Measurements from ENCODE around the gene LRP8.

LRP8 gene

DNA sequence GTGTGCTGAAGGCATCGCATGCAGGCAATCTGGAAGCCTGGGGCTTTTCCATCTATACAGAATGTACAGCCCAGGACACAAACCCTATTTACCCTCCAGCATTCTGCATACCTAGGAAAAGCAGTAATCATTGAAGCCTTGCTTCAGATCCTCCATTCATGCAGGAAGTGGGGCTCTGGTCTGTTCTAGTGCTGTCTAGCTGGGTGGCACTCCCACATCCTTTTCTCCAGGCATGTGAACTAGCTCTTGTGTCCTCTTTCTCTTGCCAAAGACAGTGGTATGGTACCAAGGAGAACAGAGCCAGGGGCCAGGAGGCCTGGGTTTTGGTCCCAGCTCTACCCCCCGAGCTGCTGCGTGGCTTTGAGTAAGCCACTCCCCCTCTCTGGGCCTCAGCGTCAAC is 21.7 kb downstream of the LRP8 start:
- no peak for DNase-seq (ENCODE audit: low read depth in 2 of 2)

DNA sequence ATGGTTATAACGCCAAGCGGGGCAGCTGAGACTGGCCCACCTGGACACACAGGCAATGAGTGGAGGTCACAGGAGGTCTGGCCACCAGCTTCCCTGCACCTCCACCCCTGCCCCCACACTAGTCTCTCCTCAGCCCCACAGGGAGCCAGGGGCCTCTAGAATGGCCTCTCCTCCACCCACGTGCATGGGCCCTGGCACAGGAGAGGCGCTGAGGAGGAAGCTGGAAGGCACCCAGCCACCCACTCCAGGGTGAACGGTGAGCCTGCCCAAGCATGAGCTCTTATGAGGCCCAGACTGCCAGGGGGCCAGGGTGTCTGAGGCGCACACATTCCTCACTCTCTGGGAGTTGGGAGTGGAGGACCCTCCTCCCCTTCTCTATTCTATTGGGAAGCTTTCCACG is 22.2 kb downstream of the LRP8 start:
- no peak for DNase-seq (ENCODE audit: low read depth in 2 of 2)

DNA sequence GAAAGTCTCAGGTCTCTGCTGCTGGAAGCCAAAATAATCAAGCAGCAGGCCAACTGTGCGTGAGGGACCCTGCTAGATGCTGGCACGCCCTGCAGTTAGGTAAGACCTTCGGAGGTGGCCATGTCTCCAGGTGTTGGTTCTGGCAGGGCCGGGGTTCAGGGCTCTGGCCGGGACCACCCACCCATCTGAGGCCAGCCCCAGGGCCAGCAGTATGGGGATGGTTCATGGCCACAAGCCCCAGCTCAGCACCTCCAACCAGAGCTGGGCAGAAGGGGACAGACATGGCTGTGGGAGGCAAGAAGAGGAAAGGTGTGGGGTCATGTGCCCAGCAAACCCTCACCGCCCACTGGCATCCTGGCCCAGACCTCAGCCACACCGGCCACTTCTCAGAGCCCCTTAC is 23.3 kb downstream of the LRP8 start:
- DNase-seq (ENCODE audit: low read depth in 2 of 2), result no peak

DNA sequence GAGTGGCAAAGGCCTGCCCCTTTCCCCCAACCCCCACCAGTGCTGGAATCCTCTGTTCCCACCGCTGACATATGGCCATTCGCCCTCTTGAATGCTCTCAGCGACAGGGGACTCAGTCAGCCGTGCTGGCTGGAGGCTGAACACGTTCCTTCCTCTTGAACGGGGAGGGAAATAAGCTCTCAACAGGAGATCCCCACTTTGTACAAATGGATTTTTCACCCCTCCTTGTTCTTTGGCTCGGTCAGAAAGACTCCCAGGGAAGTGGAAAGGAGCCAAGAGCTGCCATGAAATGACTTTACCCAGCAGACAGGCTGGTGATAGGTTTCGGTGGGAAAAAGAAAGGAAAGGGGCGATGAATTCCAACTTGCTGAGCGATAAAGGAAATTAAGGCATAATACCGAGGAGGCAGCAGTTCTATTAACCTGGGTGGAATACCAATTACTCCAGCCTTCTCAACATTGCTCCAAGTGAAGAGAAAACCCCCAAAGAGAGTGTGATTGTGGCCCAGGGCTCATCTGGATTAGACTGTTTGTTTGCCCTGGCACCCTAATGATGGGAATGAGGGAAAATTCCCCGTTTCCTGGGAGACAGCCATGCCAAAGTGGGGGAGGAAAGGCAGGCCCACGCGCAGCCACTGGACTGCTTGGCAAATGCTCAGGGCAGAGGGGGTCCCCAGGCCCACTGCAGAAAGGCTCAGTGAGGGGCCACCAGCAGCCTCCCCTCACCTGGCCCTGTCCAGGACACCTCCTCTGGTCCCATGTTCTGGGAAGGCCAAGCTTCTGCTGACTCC is 23.9 kb downstream of the LRP8 start:
- no peak for DNase-seq (ENCODE audit: low read depth in 2 of 2)

DNA sequence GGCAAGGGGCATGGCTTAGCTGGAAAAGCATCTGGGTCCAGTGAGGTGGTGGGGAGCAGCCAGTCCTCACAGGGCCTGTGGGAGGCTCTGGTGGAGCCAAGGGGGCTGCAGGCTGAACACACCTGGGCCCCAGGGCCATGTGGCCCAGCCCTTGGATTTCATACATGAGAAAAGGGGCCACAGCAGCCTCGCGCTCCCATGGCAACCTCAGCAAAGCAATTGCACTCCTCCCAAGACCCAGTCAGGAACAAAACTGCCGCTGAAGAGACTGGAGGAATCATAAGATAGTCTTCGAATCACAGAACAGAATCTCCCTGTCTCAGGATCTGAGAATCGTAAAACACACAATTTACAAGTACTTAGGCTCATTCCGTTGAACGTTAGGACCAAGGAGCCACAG is 24.6 kb downstream of the LRP8 start:
- no peak for DNase-seq (ENCODE audit: low read depth in 2 of 2)

DNA sequence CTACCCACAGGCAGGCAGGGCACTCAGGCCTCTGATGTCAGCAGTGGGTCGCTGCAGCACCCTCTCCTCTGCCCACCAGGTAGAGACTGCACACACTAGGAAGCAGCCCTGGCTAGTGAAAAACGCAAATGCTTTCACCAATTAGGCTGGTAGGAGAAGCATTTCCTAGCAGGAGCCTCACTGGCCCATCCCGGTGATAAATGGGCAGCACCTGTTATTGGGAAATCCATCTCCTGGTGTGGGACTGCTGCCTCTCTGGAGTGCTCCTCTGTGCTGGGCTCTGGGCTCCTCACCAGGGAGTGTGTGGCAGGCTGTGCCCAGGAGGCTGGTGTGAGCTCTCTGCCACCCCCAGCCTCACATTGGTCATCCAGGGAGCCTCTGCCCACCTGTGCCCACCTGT is 28.6 kb downstream of the LRP8 start:
- no peak for DNase-seq (ENCODE audit: low read depth in 2 of 2)

DNA sequence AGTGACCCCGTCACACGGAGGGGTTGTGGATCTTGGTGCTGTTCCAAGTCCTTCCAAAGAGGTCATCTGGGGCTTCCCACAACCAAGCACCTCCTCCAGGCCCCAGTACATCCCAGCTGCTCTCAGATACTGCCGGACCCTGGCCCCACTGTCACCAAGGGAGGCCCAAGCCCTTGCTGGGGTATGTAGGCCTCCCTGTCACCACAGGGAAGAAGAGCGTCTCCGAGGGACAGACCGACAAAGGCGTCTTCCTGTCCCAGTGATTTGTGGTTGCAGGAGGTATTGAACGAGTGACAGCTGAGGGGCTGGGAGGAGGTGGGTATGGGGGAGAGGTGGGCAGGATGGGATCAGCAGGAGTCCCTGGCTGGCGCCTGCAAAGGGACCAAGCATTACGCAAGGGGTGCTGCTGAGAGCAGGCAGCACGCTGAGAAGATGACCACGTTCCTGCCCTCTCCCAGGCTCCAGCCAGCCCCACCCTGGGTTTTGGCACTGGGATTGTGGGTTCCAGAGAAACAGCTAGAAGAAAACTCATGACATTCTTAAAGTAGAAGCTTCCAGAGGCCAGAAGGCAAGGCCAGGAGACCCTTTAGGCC is 29.7 kb downstream of the LRP8 start:
- no peak for DNase-seq (ENCODE audit: low read depth in 2 of 2)

DNA sequence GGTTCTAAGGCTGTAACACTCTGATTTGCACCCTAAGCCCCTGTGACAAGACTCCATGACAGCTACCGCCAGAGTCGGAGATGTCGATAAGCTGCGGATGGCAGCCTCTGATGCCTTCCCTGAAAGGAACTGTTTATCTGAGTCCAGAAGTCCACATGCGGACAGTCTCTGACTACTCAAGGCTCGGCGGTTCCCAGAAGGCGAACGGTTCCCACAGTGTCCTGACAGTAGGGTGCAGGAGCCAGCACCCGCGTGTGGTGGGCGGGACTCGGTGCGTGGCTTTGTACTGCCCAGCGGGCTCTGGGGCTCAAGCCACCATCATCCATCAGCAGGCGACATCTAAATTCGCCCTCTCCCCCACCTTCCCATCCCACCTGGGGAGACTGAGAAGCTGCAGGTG is 30.7 kb downstream of the LRP8 start:
- DNase-seq (ENCODE audit: low read depth in 2 of 2), result no peak

DNA sequence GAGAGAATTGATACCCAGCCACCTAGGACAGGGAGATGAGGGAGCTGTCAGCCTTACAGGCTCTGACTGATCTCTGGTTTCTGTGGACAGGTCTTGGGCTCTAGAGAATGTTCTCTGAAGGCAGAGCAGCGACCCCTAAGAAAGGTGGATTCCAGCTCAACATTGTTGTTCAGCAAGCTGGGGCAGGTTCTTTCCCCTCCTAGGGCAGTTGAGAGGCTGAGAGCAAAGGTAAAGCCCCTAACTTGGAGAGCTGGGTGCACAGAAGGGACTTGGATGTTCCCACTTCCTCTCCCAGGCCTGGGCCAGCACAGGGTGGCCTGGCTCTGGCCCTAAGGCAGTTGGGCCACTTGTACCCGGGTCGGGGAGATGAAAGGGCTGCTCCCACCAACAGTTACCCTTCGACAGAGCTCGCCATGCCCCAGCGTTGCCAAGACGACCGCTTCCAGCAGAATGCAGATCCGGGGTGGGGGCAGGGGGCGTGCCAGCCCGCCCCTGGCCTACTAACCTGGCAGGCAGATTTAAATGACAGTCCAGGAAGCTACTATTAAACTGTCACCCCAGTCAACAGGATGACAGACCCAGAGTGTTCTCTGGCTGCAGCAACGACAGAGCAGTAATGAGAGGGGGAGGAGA is 31.6 kb downstream of the LRP8 start:
- no peak for DNase-seq (ENCODE audit: low read depth in 2 of 2)

DNA sequence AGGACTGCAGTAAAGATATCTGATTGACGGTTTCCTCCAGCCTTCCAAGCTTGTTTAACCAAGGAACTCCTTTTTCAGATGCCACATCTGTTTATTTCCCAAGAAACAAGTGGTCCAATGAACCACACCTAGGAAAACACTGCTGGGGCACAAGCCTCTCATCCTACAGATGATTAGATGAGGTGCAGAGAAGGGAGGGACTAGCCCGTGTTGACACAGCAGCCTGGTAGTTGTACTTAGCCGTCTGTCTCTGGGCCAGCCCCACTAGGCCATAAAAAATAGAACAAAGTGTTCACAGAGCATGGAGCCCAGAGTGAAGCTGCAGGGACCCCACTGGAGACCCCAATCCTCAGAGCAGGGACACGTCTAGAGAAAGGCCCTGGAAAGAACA is 32.1 kb downstream of the LRP8 start:
- no peak for DNase-seq (ENCODE audit: low read depth in 2 of 2)

DNA sequence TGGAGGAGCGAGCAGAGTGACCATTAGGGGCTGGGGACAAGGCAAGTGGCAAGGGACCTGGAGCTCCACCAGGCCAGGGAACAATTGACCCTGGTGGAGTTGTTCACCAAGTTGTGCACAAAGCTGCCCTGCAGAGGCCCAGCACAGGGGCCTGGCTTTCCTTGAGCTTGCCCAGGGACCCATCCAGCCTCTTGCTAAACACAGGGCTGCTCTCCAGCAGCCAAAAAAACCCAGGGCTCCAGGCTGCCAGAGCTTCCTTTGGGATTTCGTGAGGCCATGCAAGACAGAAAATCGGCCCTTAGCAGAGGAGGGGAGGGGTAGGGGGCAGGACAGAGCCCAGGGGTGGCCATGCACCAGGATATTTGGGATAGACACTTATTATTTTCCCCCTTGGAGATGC is 32.6 kb downstream of the LRP8 start:
- DNase-seq (ENCODE audit: low read depth in 2 of 2), result no peak

DNA sequence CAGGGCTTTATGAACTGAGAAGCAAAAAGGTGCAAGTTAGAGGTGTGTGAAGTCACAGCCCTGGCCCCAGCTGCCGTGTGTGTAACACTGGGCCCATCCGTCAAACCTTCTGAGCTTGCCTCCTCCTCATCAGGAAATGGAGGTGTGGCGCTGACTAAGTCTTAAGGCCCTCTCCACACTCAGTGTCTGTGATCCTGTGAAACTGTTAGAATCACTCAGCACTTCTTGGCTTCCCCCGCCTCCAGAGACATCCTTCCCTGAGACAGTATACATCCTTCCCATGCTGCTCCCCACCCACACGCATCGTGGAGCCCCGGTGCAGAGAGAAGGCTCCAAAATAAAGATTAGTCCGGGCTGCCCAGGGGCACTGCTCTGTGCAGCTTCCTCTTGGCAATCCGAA is 33.3 kb downstream of the LRP8 start:
- DNase-seq (ENCODE audit: low read depth in 2 of 2), result peak; percentile 23 to 42

DNA sequence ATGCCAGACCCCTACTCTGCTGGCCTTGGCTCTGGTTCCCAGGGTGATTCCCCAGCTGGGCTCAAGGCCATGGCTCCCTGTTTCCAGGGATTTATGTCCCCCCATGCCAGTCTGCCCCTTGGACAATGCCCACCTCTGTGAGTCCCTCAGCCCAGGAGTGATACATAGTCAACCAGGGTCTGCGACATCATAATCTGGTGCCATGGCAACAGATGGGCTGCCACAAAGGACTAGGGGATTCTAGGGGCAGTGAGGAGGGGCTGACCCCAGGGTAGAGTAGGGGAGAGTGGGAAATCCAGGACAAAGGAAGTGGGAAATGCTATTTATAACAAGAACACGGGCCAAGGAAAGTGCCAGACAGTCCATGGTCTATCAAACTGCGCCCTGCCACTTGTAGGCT is 33.8 kb downstream of the LRP8 start:
- DNase-seq (ENCODE audit: low read depth in 2 of 2), result no peak

DNA sequence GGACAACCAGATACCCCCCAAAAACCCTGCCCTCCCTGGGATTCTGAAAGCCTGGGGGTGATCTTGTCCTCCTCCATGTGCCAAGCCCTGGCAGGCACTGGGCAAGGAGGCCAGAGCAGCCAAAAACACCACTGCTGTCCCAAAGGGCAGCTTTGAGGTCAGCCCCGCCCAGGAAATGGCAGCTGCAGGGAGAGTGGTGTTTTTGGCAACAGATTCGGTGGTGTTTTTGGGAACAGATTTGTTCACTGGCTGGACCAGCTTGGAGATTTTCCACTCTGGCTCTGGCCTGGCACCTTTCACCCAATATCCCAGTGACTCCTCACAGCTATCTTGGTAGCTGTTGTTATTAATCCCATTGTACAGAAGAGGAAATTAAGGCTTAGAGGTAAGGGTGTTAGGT is 34.7 kb downstream of the LRP8 start:
- no peak for DNase-seq (ENCODE audit: low read depth in 2 of 2)

DNA sequence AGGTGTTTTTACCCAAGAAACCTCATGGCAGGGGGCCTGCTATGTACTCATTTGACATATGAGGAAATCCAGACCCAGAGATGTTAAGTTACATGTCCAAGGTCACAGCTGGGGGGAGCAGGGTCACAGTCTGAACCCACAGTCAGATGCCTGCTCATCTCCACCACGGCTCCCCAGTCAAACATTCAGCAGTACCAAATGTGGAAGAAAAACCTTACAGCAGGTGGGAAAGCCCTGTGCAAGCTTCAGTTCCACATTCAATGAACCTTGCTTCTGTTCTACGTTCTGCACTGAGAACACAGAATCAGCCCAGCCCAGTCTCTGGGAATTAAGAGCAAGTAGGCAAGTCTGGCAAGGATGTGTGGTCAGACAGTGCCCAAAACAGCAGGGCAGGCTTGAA is 35.2 kb downstream of the LRP8 start:
- DNase-seq (ENCODE audit: low read depth in 2 of 2), result no peak

DNA sequence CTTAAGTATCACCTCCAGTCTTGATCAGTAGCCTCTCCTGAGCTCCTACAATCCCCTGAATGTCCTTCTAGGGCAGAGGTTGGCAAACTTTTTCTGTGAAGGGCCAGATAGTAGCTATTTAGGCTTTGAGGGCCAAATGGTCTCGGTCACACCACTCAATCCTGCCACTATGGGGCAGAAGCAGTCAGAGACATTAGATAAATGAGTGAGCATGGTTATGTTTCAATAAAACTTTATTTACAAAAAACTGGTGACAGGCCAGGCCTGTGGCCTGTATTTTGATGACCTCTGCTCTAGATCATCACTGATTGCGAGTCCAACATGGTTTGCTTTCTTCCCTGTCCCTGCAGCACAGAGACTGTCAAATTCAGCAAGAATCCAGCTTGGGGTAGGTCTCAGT is 36.3 kb downstream of the LRP8 start:
- DNase-seq (ENCODE audit: low read depth in 2 of 2), result no peak

DNA sequence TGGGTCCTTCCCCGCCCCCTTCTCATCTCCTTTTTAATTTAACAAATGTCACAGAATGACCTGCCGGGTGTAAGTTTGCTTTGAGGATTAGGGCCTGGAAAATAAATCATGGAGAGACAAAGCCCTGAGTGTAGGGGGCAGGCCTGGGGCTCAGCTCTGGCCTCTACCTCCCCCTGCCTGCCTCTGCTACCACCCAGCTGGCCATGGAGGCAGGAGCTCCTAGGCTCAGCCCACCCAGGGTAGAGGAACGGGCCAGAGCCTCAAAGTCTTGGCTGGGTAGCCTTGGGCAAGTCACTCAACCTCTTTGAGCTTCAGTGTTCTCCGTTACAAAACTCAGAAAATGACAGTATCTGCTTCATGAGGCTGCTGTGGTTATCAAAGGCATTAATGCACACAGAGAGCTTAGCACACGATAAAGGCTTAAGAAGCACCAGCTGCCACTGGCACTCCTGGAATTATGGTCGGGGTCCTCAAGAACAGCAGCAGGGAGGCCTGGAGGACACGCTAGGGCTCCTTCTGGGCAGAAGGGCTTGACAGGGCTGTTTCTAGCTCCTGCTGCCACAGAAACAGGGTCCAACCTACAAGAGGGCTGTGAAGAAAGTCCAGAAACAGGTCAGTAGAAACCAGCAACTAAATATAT is 39.0 kb downstream of the LRP8 start:
- no peak for DNase-seq (ENCODE audit: low read depth in 2 of 2)

DNA sequence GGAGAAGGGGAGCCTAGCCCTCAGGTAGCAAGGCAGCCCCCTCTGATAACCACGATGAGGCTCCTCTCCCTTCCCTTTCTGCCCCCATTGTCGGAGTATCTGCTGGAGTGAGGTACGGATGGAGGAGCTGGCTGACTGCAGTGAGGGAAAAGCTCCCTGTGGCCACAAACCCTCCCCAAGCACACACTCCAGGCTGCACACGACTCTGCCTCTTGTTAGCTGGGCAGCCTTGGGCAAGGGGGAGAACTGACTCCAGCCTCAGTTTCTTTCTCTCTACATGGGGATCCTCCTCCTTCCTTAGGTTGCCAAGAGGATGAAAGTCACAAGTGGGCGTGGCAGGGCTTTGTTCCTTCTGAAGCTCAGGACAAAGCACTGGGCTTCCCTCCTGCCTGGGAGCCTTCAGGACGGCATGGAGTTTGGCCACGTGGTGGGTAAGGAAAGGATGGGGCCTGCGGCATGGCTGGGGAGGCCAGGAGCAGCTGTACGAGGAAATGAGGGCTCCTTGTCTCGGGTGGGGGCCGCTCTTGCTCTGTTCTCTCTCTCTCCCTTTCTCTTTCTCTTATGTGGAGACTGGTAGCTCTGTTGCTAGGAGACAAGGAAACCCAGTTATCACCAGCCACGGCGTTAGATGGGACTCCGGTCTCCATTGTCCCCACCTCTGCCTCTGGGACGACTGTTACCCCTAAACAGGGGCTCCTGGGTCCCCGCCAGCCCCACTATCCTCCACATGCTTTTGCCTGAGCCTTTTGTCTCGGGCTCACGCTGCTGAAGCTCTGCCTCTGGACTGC is 39.7 kb downstream of the LRP8 start:
- DNase-seq (ENCODE audit: low read depth in 2 of 2), result no peak

DNA sequence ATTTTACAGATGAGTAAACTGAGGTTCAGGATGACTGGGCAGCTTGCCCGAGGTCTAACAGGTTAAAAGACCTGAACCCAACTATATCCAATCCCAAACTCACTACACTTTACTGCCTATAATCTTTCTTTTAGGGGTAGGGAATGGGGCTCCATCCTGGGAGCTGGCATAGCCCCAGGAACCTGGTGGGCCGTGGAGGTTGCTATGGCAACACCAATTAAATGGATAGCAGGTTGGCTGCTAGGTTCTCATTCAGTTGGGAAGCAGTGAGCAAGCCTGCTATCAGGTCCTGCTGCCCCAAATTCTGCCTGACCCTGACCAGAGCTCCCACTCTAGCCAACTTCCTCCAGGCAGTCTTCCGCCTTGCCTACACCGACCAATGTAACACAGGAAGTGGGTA is 40.9 kb downstream of the LRP8 start:
- no peak for DNase-seq (ENCODE audit: low read depth in 2 of 2)

DNA sequence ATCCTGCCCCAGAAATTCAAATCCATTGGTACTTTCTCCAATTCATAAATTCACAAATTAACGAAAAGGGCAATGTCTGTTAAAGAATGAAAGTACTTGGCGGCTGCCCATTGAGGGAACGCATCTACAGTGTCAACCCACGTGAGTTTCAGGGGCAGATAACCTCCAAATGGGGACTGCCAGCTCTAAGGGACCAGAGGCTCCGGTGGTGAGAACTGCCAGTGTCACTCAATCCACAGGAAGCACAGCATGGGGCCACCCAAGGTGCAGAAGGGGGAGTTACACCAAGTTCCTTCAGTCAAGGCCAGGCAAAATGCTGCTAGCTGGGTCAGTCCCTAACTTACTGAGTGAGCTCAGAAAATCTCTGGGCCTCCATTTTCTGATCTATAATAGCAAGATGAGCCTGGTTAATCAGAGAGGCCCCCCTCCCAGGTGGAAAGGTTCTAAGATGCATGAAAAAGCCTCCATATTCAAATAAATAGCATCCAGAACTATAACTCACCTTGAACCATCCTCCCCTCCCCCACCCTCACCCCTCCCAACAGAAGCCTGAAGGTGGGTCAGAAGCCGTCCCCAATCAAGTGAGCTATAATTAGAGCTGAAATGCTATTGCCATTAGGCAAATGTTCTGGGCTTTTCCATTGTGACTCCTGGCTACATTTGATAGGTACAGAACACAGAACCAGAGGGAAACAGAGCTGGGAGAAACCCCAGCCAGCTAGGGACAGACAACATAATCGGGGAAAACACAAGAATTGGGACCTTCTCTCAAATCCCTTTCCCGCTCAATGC is 41.7 kb downstream of the LRP8 start:
- no peak for DNase-seq (ENCODE audit: low read depth in 2 of 2)

DNA sequence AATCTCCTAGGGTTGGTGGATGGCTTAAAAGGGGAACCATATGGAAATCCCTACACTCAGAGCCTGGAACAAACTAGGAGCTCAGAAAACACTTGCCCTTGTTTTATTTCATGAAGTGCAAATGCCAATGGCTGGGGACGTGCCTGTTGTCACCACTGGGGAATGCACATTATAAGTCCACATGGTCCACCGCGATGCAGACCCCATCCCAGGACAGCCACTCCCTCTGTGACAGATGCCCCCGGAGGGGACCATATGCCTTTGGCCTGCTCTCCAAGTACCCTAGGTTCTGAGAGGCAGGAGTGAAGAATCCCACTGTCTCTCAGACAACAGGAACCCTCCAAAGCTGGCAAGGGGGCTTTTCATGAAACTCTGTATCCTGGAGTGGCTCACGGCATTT is 42.3 kb downstream of the LRP8 start:
- DNase-seq (ENCODE audit: low read depth in 2 of 2), result no peak
